Activated CD8-positive, alpha-beta memory T cell treated with anti-CD3 and anti-CD28 coated beads, Interleukin-2, amount 50 U/mL, for 48 hours (primary cell): ENCODE measurements around the gene GON4L.
"Not testable (repeated sequence)": the region's sequence is repeated elsewhere in the genome, so short reads cannot be mapped to it uniquely, and the experiment has no call there.

Experiments used
- DNase-seq: peaks from one replicate; pipeline ENCODE4 v3.0.0-alpha.2; 2020

Gene GON4L

GRCh38 chr1:155741908-155742307, 115.1 kb downstream of the GON4L start:
- DNase-seq, result no peak

- no peak for DNase-seq
These were observed 116.0 kb downstream of the GON4L start for GRCh38 chr1:155740995-155741394.

GRCh38 chr1:155729031-155729898, 127.7 kb downstream of the GON4L start:
- DNase-seq, result no peak

- no peak for DNase-seq
These were observed 131.9 kb downstream of the GON4L start for GRCh38 chr1:155725142-155725541.

- no peak for DNase-seq
These were observed 137.3 kb downstream of the GON4L start for GRCh38 chr1:155719703-155720102.

GRCh38 chr1:155718524-155719115, 138.4 kb downstream of the GON4L start:
- not testable (repeated sequence) for DNase-seq

- DNase-seq, result no peak
These were observed 140.0 kb downstream of the GON4L start for GRCh38 chr1:155717041-155717440.

GRCh38 chr1:155715777-155716176, 141.2 kb downstream of the GON4L start:
- DNase-seq, result no peak

GRCh38 chr1:155715056-155715455, 142.0 kb downstream of the GON4L start:
- not testable (repeated sequence) for DNase-seq

GRCh38 chr1:155713075-155713474, 143.9 kb downstream of the GON4L start:
- no peak for DNase-seq

GRCh38 chr1:155712636-155713035, 144.4 kb downstream of the GON4L start:
- DNase-seq, result not testable (repeated sequence)

- not testable (repeated sequence) for DNase-seq
These were observed 145.6 kb downstream of the GON4L start for GRCh38 chr1:155711457-155711856.

GRCh38 chr1:155709391-155709790, 147.6 kb downstream of the GON4L start:
- no peak for DNase-seq

GRCh38 chr1:155706139-155706538, 150.9 kb downstream of the GON4L start:
- no peak for DNase-seq

GRCh38 chr1:155704414-155704813, 152.6 kb downstream of the GON4L start:
- not testable (repeated sequence) for DNase-seq

GRCh38 chr1:155703216-155703615, 153.8 kb downstream of the GON4L start:
- DNase-seq, result no peak

GRCh38 chr1:155701675-155702074, 155.3 kb downstream of the GON4L start:
- not testable (repeated sequence) for DNase-seq
